Neural progenitor cell (in vitro differentiated cells): ENCODE data around the gene SLC35A5. TPM values are rescaled to one million over a fixed set of nuclear protein-coding genes. Genes with fewer than 3 reads are reported as not detected.

Experiments
- DNase-seq: peaks from one replicate; pipeline ENCODE4 v3.0.0-alpha.2; 2016; ENCODE audit warnings: low spot score
- H2AFZ ChIP-seq: fragments of 200-600 bp; sonication (generic); replicated peaks from 2 replicates; pipeline ENCODE4 v1.6.1; 2016; ENCODE audit warnings: antibody characterized with exemption
- H3F3A ChIP-seq: fragments of 200-600 bp; sonication (generic); 2 replicates; pipeline ENCODE4 v1.6.1; 2016; ENCODE audit warnings: antibody characterized with exemption, low read depth
- H3K27ac ChIP-seq: fragments of 200-600 bp; sonication (generic); 2 replicates; pipeline ENCODE4 v1.5.1; 2016; ENCODE audit warnings: mild to moderate bottlenecking
- H3K27me3 ChIP-seq: fragments of 200-600 bp; sonication (generic); 2 replicates; pipeline ENCODE4 v1.6.1; 2016; ENCODE audit warnings: mild to moderate bottlenecking, moderate library complexity
- H3K36me3 ChIP-seq: fragments of 200-600 bp; sonication (generic); 2 replicates; pipeline ENCODE4 v1.5.1; 2016
- H3K4me1 ChIP-seq: fragments of 200-600 bp; sonication (generic); 2 replicates; pipeline ENCODE4 v1.6.1; 2016; ENCODE audit warnings: mixed run types
- H3K4me2 ChIP-seq: fragments of 200-600 bp; sonication (generic); 2 replicates; pipeline ENCODE4 v1.6.1; 2016
- H3K4me3 ChIP-seq: fragments of 200-600 bp; sonication (generic); 2 replicates; pipeline ENCODE4 v1.5.1; 2016
- H3K79me2 ChIP-seq: fragments of 200-600 bp; sonication (generic); 2 replicates; pipeline ENCODE4 v1.6.1; 2016; ENCODE audit warnings: low read depth
- H3K9ac ChIP-seq: fragments of 200-600 bp; sonication (generic); 2 replicates; pipeline ENCODE4 v1.6.1; 2016
- H3K9me3 ChIP-seq: fragments of 200-600 bp; sonication (generic); 2 replicates; pipeline ENCODE4 v1.5.1; 2016; ENCODE audit warnings: low read depth
- H4K20me1 ChIP-seq: fragments of 200-600 bp; sonication (generic); 2 replicates; pipeline ENCODE4 v1.6.1; 2016; ENCODE audit warnings: low read depth
- H3K27ac Mint-ChIP-seq: 3 replicates; pipeline ENCODE4 v1.8.0; 2021; ENCODE audit warnings: mixed read lengths
- H3K27me3 Mint-ChIP-seq: 2 replicates; pipeline ENCODE4 v1.8.0; 2022; ENCODE audit warnings: low read depth, mild to moderate bottlenecking, inconsistent platforms, moderate library complexity, mixed read lengths; ENCODE audit not compliant: insufficient read depth
- H3K36me3 Mint-ChIP-seq: 3 replicates; pipeline ENCODE4 v1.8.0; 2021; ENCODE audit warnings: mixed read lengths
- H3K4me1 Mint-ChIP-seq: 3 replicates; pipeline ENCODE4 v1.8.0; 2021; ENCODE audit warnings: mixed read lengths
- H3K4me3 Mint-ChIP-seq: 3 replicates; pipeline ENCODE4 v1.8.0; 2021; ENCODE audit warnings: mild to moderate bottlenecking, moderate library complexity, mixed read lengths
- H3K9me3 Mint-ChIP-seq: 3 replicates; pipeline ENCODE4 v1.8.0; 2020; ENCODE audit warnings: mixed read lengths
- CTCF ChIP-seq: fragments of 200-600 bp; sonication (generic); IDR thresholded peaks from 2 replicates; pipeline ENCODE4 v1.5.1; 2017; ENCODE audit warnings: antibody characterized with exemption, mild to moderate bottlenecking
- EZH2 ChIP-seq: fragments of 200-600 bp; sonication (generic); IDR thresholded peaks from 2 replicates; pipeline ENCODE4 v1.6.1; 2017; ENCODE audit warnings: antibody characterized with exemption, mild to moderate bottlenecking, moderate library complexity
- EZH2phosphoT487 ChIP-seq: fragments of 200-600 bp; sonication (generic); IDR thresholded peaks from 2 replicates; pipeline ENCODE4 v1.6.1; 2017; ENCODE audit warnings: antibody characterized with exemption
- total RNA-seq: library from RNA; depleted of rRNA; stranded (reverse); fragments of >200 nt; gene quantifications from 2 replicates; pipeline ENCODE4 v1.2.3, GENCODE V29; 2015; ENCODE audit warnings: low replicate concordance

The SLC35A5 gene
- total RNA-seq, 1 donor from 2014 or later = 59.7 TPM

- H3K4me3 Mint-ChIP-seq = no peak overlapping the region
Measured at GRCh38 chr3:112587336-112587735, 25.5 kb downstream of the SLC35A5 start.

GRCh38 chr3:112593258-112593657 is 31.4 kb downstream of the SLC35A5 start:
- Histone ChIP-seq H3K27ac (no peak overlapping the region), H3K4me1 (peaks cover 11% of the 10 kb centered on the region), H2AFZ (no peak overlapping the region), H3K36me3 (no peaks in the 10 kb centered on the region), H3F3A (peaks cover 13% of the 10 kb centered on the region), H4K20me1 (no peaks in the 10 kb centered on the region), H3K9ac (no peak overlapping the region), H3K79me2 (no peaks in the 10 kb centered on the region), H3K4me2 (no peak overlapping the region), H3K9me3 (no peaks in the 10 kb centered on the region), H3K27me3 (no peaks in the 10 kb centered on the region), H3K4me3 (no peak overlapping the region)
- no peak for DNase-seq
- Mint-ChIP-seq H3K36me3 (peaks cover 47% of the 10 kb centered on the region), H3K9me3 (peaks cover 11% of the 10 kb centered on the region), H3K4me1 (no peaks in the 10 kb centered on the region), H3K4me3 (no peak overlapping the region), H3K27ac (no peak overlapping the region), H3K27me3 (no peaks in the 10 kb centered on the region)
- TF ChIP-seq CTCF (no peak), EZH2phosphoT487 (no peak), EZH2 (no peak)

More at GRCh38 chr3:112587336-112587735, 25.5 kb downstream of the SLC35A5 start:
- Histone ChIP-seq H3K4me1 (peaks cover 3% of the 10 kb centered on the region), H3K27ac (no peak overlapping the region), H3F3A (peaks cover 2% of the 10 kb centered on the region), H3K79me2 (no peaks in the 10 kb centered on the region), H3K27me3 (no peaks in the 10 kb centered on the region), H2AFZ (no peak overlapping the region), H3K4me3 (no peak overlapping the region), H3K4me2 (no peak overlapping the region), H3K36me3 (peaks cover 17% of the 10 kb centered on the region), H3K9me3 (no peaks in the 10 kb centered on the region), H4K20me1 (no peaks in the 10 kb centered on the region), H3K9ac (no peak overlapping the region)
- no peaks in the 10 kb centered on the region for H3K27me3 Mint-ChIP-seq
- H3K4me1 Mint-ChIP-seq = no peaks in the 10 kb centered on the region
- no peak for DNase-seq
- TF ChIP-seq EZH2 (no peak), CTCF (no peak), EZH2phosphoT487 (no peak)
- H3K9me3 Mint-ChIP-seq = peaks cover 2% of the 10 kb centered on the region
- H3K36me3 Mint-ChIP-seq = peaks cover 49% of the 10 kb centered on the region
- no peak overlapping the region for H3K27ac Mint-ChIP-seq

GRCh38 chr3:112594856-112595255 is 33.0 kb downstream of the SLC35A5 start:
- Mint-ChIP-seq H3K4me1 (no peaks in the 10 kb centered on the region), H3K27me3 (no peaks in the 10 kb centered on the region), H3K9me3 (peaks cover 11% of the 10 kb centered on the region), H3K27ac (no peak overlapping the region), H3K4me3 (no peak overlapping the region), H3K36me3 (peaks cover 38% of the 10 kb centered on the region)
- no peak for TF ChIP-seq EZH2
- TF ChIP-seq EZH2phosphoT487 = no peak
- Histone ChIP-seq H4K20me1 (no peaks in the 10 kb centered on the region), H3K4me2 (no peak overlapping the region), H3K9ac (no peak overlapping the region), H3K4me1 (peaks cover 11% of the 10 kb centered on the region), H3K4me3 (no peak overlapping the region), H3K9me3 (no peaks in the 10 kb centered on the region), H3K27me3 (no peaks in the 10 kb centered on the region), H2AFZ (no peak overlapping the region), H3K27ac (no peak overlapping the region), H3K79me2 (no peaks in the 10 kb centered on the region), H3K36me3 (no peaks in the 10 kb centered on the region), H3F3A (peaks cover 13% of the 10 kb centered on the region)
- no peak for DNase-seq

- H3K27ac ChIP-seq = no peak overlapping the region
- TF ChIP-seq CTCF (no peak), EZH2phosphoT487 (no peak), EZH2 (no peak)
- peaks cover 2% of the 10 kb centered on the region for H3K4me1 ChIP-seq
- no peaks in the 10 kb centered on the region for H3K9me3 ChIP-seq
- no peak overlapping the region for H3K4me3 ChIP-seq
- H2AFZ ChIP-seq = no peak overlapping the region
- Mint-ChIP-seq H3K4me3 (no peak overlapping the region), H3K4me1 (peaks cover 20% of the 10 kb centered on the region), H3K9me3 (peaks cover 4% of the 10 kb centered on the region), H3K27ac (no peak overlapping the region), H3K27me3 (peaks cover 3% of the 10 kb centered on the region), H3K36me3 (peaks cover 12% of the 10 kb centered on the region)
- no peaks in the 10 kb centered on the region for H3K79me2 ChIP-seq
- no peaks in the 10 kb centered on the region for H3K36me3 ChIP-seq
- H3K4me2 ChIP-seq = no peak overlapping the region
- H4K20me1 ChIP-seq = no peaks in the 10 kb centered on the region
- H3F3A ChIP-seq = peaks cover 5% of the 10 kb centered on the region
- H3K27me3 ChIP-seq = no peaks in the 10 kb centered on the region
- no peak for DNase-seq
- H3K9ac ChIP-seq = no peak overlapping the region
Measured at GRCh38 chr3:112597945-112598344, 36.1 kb downstream of the SLC35A5 start.
